GM23338 (cell line): ENCODE results near the gene NPHP4. TPM values are rescaled to one million over a fixed set of nuclear protein-coding genes. Genes with fewer than 3 reads are reported as not detected.

Experiments
- ATAC-seq: fragments of 200-7000 bp; cut with Tn5 transposase; 3 replicates; pipeline ENCODE4 v1.9.1; 2020
- DNase-seq: peaks from one replicate; pipeline ENCODE4 v3.0.0-alpha.2; 2015; ENCODE audit warnings: low spot score
- H2AFZ ChIP-seq: fragments of 200-600 bp; sonication (generic); 2 replicates; pipeline ENCODE4 v1.8.0; 2016; ENCODE audit warnings: antibody characterized with exemption, mild to moderate bottlenecking, moderate library complexity
- H3F3A ChIP-seq: fragments of 200-600 bp; sonication (generic); replicated peaks from 2 replicates; pipeline ENCODE4 v1.8.0; 2017; ENCODE audit warnings: antibody characterized with exemption, mixed run types, low read depth
- H3K27ac ChIP-seq: fragments of 200-600 bp; sonication (generic); 2 replicates; pipeline ENCODE4 v1.6.1; 2016; ENCODE audit warnings: low read depth
- H3K27me3 ChIP-seq: fragments of 200-600 bp; sonication (generic); 2 replicates; pipeline ENCODE4 v1.8.0; 2016; ENCODE audit warnings: mild to moderate bottlenecking, mixed run types, moderate library complexity; ENCODE audit not compliant: insufficient read depth
- H3K36me3 ChIP-seq: fragments of 200-600 bp; sonication (generic); 2 replicates; pipeline ENCODE4 v1.8.0; 2016; ENCODE audit warnings: mild to moderate bottlenecking; ENCODE audit not compliant: insufficient read depth
- H3K4me1 ChIP-seq: fragments of 200-600 bp; sonication (generic); 2 replicates; pipeline ENCODE4 v1.8.0; 2016; ENCODE audit warnings: mild to moderate bottlenecking, moderate library complexity; ENCODE audit not compliant: insufficient read depth
- H3K4me2 ChIP-seq: fragments of 200-600 bp; sonication (generic); 2 replicates; pipeline ENCODE4 v1.7.1; 2017; ENCODE audit warnings: mixed run types
- H3K4me3 ChIP-seq: fragments of 200-600 bp; sonication (generic); 2 replicates; pipeline ENCODE4 v1.6.1; 2016; ENCODE audit warnings: mixed run types
- H3K79me2 ChIP-seq: fragments of 200-600 bp; sonication (generic); replicated peaks from 2 replicates; pipeline ENCODE4 v1.8.0; 2017; ENCODE audit warnings: mild to moderate bottlenecking; ENCODE audit not compliant: insufficient read depth
- H3K9me2 ChIP-seq: fragments of 200-600 bp; sonication (generic); 2 replicates; pipeline ENCODE4 v1.8.0; 2017; ENCODE audit not compliant: insufficient read depth
- H4K20me1 ChIP-seq: fragments of 200-600 bp; sonication (generic); replicated peaks from 2 replicates; pipeline ENCODE4 v1.8.0; 2017; ENCODE audit warnings: mild to moderate bottlenecking; ENCODE audit not compliant: insufficient read depth
- H3K27ac Mint-ChIP-seq: 2 replicates; pipeline ENCODE4 v1.8.0; 2020; ENCODE audit warnings: inconsistent platforms, mild to moderate bottlenecking, moderate library complexity, mixed read lengths
- H3K27me3 Mint-ChIP-seq: 3 replicates; pipeline ENCODE4 v1.8.0; 2022; ENCODE audit warnings: low read depth, mild to moderate bottlenecking, moderate library complexity, mixed read lengths, inconsistent platforms; ENCODE audit not compliant: insufficient read depth, poor library complexity
- H3K36me3 Mint-ChIP-seq: 3 replicates; pipeline ENCODE4 v1.8.0; 2021; ENCODE audit warnings: low read depth, mild to moderate bottlenecking, inconsistent platforms, moderate library complexity, mixed read lengths
- H3K4me1 Mint-ChIP-seq: 3 replicates; pipeline ENCODE4 v1.8.0; 2020; ENCODE audit warnings: mild to moderate bottlenecking, inconsistent platforms, mixed read lengths
- H3K4me3 Mint-ChIP-seq: 3 replicates; pipeline ENCODE4 v1.8.0; 2021; ENCODE audit warnings: moderate library complexity, mild to moderate bottlenecking, inconsistent platforms, mixed read lengths
- H3K9me3 Mint-ChIP-seq: 3 replicates; pipeline ENCODE4 v1.8.0; 2020; ENCODE audit warnings: moderate library complexity, mild to moderate bottlenecking, inconsistent platforms, mixed read lengths
- EZH2 ChIP-seq: fragments of 200-600 bp; sonication (generic); IDR thresholded peaks from one replicate; pipeline ENCODE4 v1.8.0; 2017; ENCODE audit warnings: antibody characterized with exemption, mild to moderate bottlenecking, low read depth; ENCODE audit not compliant: unreplicated experiment
- EZH2phosphoT487 ChIP-seq: fragments of 200-600 bp; sonication (generic); IDR thresholded peaks from one replicate; pipeline ENCODE4 v1.8.1; 2018; ENCODE audit warnings: antibody characterized with exemption; ENCODE audit not compliant: unreplicated experiment
- JUNB ChIP-seq: IDR thresholded peaks from one replicate; pipeline ENCODE4 v1.6.1; 2016; ENCODE audit warnings: antibody characterized with exemption; ENCODE audit not compliant: unreplicated experiment
- POLR2AphosphoS5 ChIP-seq: IDR thresholded peaks from 2 replicates; pipeline ENCODE4 v1.6.1; 2016; ENCODE audit warnings: antibody characterized with exemption, low read depth
- REST ChIP-seq: IDR thresholded peaks from one replicate; pipeline ENCODE4 v1.6.1; 2018; ENCODE audit warnings: antibody characterized with exemption; ENCODE audit not compliant: unreplicated experiment
- ZNF331 ChIP-seq: fragments of 250-450 bp; sonication (Bioruptor Pico); IDR thresholded peaks from 2 replicates; pipeline ENCODE4 v1.5.0; 2020; ENCODE audit warnings: low read depth, mild to moderate bottlenecking, moderate library complexity
- polyA plus RNA-seq: library from polyadenylated mRNA; unstranded; fragments of >200 nt; fragmentation: Nextera tagmentation; extraction: Ambion mirVana; gene quantifications from 2 replicates; pipeline ENCODE4 v1.2.1, GENCODE V29; 2016
- total RNA-seq: library from RNA; depleted of rRNA; stranded (reverse); fragments of >200 nt; shearing (Covaris generic); gene quantifications from 2 replicates; pipeline ENCODE4 v1.2.3, GENCODE V29; 2014
- TF ChIP-seq, protein P1 (sequence below): fragments of 250-450 bp; sonication (Bioruptor Pico); IDR thresholded peaks from 2 replicates; pipeline ENCODE4 v1.5.0; 2020; ENCODE audit warnings: mild to moderate bottlenecking, moderate library complexity

NPHP4 gene
- total and polyA plus RNA-seq, 2 experiments from 2014 or later: 2.5 to 12.4 TPM

- no peaks in the 10 kb centered on the region for H3K36me3 ChIP-seq
- no peaks in the 10 kb centered on the region for H3K27me3 ChIP-seq
- H3K27ac Mint-ChIP-seq: no peak overlapping the region
- no peak overlapping the region for H3K27ac ChIP-seq
- no peaks in the 10 kb centered on the region for H3F3A ChIP-seq
- no peak overlapping the region for H3K4me2 ChIP-seq
- no peak overlapping the region for H2AFZ ChIP-seq
- H3K4me3 Mint-ChIP-seq: no peak overlapping the region
- H3K36me3 Mint-ChIP-seq: peaks cover 5% of the 10 kb centered on the region; the same call in 1 of the 3 replicates
- H3K79me2 ChIP-seq: no peaks in the 10 kb centered on the region
- H3K9me3 Mint-ChIP-seq: no peaks in the 10 kb centered on the region
- H3K27me3 Mint-ChIP-seq: peaks cover 2% of the 10 kb centered on the region
- DNase-seq (no peak), ATAC-seq (no peak)
- TF ChIP-seq, protein P1, sequence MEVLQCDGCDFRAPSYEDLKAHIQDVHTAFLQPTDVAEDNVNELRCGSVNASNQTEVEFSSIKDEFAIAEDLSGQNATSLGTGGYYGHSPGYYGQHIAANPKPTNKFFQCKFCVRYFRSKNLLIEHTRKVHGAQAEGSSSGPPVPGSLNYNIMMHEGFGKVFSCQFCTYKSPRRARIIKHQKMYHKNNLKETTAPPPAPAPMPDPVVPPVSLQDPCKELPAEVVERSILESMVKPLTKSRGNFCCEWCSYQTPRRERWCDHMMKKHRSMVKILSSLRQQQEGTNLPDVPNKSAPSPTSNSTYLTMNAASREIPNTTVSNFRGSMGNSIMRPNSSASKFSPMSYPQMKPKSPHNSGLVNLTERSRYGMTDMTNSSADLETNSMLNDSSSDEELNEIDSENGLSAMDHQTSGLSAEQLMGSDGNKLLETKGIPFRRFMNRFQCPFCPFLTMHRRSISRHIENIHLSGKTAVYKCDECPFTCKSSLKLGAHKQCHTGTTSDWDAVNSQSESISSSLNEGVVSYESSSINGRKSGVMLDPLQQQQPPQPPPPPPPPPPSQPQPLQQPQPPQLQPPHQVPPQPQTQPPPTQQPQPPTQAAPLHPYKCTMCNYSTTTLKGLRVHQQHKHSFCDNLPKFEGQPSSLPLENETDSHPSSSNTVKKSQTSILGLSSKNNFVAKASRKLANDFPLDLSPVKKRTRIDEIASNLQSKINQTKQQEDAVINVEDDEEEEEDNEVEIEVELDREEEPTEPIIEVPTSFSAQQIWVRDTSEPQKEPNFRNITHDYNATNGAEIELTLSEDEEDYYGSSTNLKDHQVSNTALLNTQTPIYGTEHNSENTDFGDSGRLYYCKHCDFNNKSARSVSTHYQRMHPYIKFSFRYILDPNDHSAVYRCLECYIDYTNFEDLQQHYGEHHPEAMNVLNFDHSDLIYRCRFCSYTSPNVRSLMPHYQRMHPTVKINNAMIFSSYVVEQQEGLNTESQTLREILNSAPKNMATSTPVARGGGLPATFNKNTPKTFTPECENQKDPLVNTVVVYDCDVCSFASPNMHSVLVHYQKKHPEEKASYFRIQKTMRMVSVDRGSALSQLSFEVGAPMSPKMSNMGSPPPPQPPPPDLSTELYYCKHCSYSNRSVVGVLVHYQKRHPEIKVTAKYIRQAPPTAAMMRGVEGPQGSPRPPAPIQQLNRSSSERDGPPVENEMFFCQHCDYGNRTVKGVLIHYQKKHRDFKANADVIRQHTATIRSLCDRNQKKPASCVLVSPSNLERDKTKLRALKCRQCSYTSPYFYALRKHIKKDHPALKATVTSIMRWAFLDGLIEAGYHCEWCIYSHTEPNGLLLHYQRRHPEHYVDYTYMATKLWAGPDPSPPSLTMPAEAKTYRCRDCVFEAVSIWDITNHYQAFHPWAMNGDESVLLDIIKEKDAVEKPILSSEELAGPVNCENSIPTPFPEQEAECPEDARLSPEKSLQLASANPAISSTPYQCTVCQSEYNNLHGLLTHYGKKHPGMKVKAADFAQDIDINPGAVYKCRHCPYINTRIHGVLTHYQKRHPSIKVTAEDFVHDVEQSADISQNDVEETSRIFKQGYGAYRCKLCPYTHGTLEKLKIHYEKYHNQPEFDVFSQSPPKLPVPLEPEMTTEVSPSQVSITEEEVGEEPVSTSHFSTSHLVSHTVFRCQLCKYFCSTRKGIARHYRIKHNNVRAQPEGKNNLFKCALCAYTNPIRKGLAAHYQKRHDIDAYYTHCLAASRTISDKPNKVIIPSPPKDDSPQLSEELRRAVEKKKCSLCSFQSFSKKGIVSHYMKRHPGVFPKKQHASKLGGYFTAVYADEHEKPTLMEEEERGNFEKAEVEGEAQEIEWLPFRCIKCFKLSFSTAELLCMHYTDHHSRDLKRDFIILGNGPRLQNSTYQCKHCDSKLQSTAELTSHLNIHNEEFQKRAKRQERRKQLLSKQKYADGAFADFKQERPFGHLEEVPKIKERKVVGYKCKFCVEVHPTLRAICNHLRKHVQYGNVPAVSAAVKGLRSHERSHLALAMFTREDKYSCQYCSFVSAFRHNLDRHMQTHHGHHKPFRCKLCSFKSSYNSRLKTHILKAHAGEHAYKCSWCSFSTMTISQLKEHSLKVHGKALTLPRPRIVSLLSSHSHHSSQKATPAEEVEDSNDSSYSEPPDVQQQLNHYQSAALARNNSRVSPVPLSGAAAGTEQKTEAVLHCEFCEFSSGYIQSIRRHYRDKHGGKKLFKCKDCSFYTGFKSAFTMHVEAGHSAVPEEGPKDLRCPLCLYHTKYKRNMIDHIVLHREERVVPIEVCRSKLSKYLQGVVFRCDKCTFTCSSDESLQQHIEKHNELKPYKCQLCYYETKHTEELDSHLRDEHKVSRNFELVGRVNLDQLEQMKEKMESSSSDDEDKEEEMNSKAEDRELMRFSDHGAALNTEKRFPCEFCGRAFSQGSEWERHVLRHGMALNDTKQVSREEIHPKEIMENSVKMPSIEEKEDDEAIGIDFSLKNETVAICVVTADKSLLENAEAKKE: no peak
- TF ChIP-seq EZH2phosphoT487: no peak
- TF ChIP-seq JUNB: no peak
- TF ChIP-seq REST: no peak
- TF ChIP-seq ZNF331 (CRISPR knock-in tag): no peak
- TF ChIP-seq EZH2: no peak
- TF ChIP-seq POLR2AphosphoS5: no peak
- H3K9me2 ChIP-seq: no peaks in the 10 kb centered on the region
- no peaks in the 10 kb centered on the region; the same call in 2 of the 3 replicates for H3K4me1 Mint-ChIP-seq
- no peaks in the 10 kb centered on the region for H4K20me1 ChIP-seq
- H3K4me1 ChIP-seq: no peaks in the 10 kb centered on the region
- H3K4me3 ChIP-seq: no peak overlapping the region
These were observed 33.1 kb downstream of the NPHP4 start for GRCh38 chr1:5959087-5959486.
